Retinal pigment epithelial cell (primary cell): ENCODE results near the gene RAPGEF1.

Source experiments
- DNase-seq: peaks from one replicate; pipeline ENCODE4 v3.0.0-alpha.2; 2010; ENCODE audit warnings: low read depth
- H3K4me3 ChIP-seq: 2 replicates; pipeline ENCODE4 v1.5.1; 2011; ENCODE audit warnings: mild to moderate bottlenecking, low read length, control low read depth, moderate library complexity
- TF ChIP-seq, protein P1 (sequence below): conservative IDR thresholded peaks from 2 replicates; pipeline ENCODE4 v1.5.1; 2011; ENCODE audit warnings: low read depth, low read length, control low read depth, inconsistent platforms

Gene RAPGEF1

DNA sequence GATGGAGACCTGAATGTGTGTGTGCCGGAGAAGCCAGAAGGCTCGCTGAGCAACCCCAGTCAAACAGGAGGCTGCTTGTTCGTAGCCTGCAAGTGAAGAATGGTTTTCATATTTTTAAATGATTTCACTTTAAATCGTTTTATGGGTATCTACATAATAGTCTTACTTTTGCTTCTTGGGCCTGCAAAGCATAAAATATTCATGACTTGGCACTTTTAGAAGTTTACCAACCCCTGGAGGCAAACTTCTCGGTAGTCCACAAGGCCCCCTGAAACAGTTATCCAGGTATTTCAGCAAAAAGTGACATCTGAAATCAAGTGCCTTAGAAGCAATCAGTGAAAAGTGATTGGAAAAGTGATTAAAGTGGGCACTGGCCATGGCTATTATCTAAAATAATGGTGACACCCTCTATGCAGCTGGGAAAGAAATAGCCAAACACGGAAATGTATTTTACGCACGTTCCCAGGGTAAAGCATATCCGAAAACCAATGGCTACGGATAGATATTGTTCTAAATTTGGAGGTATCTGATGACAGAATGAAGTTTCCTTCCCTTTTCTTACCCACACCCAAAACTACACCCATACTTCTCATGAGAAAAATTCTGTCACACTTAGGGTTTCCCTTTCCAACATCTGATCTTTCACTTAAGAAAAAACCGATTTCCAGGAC lies 39.0 kb downstream of the RAPGEF1 start:
- no peak for DNase-seq

DNA sequence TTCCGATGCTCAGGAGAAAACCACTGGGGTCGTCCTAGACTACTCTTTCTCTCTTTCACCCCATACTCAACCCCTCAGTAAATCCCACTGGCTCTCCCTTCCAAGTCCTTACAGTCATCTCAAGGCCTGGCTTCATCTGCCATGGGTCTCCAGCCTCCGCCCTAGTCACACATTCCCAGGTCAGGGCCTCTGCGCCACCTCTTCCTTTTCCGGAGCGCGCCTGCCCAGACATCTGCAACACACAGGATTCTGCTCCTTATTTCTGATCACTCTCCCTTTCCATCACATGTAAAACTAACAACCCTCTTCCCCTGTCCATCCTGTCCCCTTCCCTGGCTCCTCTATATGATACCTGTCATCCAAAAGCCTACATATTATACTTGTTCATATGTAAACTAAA lies 39.8 kb downstream of the RAPGEF1 start:
- TF ChIP-seq, protein P1, sequence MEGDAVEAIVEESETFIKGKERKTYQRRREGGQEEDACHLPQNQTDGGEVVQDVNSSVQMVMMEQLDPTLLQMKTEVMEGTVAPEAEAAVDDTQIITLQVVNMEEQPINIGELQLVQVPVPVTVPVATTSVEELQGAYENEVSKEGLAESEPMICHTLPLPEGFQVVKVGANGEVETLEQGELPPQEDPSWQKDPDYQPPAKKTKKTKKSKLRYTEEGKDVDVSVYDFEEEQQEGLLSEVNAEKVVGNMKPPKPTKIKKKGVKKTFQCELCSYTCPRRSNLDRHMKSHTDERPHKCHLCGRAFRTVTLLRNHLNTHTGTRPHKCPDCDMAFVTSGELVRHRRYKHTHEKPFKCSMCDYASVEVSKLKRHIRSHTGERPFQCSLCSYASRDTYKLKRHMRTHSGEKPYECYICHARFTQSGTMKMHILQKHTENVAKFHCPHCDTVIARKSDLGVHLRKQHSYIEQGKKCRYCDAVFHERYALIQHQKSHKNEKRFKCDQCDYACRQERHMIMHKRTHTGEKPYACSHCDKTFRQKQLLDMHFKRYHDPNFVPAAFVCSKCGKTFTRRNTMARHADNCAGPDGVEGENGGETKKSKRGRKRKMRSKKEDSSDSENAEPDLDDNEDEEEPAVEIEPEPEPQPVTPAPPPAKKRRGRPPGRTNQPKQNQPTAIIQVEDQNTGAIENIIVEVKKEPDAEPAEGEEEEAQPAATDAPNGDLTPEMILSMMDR = no peak
- no peak for DNase-seq
- H3K4me3 ChIP-seq = no peak overlapping the region

More for the DNA sequence above, 39.0 kb downstream of the RAPGEF1 start:
- TF ChIP-seq, protein P1 = no peak
- H3K4me3 ChIP-seq = no peak overlapping the region

DNA sequence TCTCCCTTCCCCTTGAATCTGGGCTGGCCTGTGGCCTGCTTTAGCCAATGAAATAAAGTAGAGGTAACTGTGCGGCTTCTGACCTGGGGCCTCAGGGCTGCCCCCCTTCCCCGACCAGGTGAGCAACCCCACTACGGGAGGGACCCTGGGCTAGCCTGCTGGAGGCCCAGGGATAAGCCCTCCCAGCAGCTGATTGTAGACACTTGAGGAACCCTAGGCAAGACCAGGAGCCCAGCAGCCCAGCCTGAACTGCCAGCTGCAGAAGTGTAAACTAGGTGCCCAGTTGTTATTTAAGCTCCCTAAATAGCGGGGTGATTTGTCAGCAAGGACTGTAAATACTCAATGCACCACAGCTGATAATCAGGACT lies 41.3 kb downstream of the RAPGEF1 start:
- DNase-seq = no peak
- TF ChIP-seq, protein P1 = no peak
- no peak overlapping the region for H3K4me3 ChIP-seq

DNA sequence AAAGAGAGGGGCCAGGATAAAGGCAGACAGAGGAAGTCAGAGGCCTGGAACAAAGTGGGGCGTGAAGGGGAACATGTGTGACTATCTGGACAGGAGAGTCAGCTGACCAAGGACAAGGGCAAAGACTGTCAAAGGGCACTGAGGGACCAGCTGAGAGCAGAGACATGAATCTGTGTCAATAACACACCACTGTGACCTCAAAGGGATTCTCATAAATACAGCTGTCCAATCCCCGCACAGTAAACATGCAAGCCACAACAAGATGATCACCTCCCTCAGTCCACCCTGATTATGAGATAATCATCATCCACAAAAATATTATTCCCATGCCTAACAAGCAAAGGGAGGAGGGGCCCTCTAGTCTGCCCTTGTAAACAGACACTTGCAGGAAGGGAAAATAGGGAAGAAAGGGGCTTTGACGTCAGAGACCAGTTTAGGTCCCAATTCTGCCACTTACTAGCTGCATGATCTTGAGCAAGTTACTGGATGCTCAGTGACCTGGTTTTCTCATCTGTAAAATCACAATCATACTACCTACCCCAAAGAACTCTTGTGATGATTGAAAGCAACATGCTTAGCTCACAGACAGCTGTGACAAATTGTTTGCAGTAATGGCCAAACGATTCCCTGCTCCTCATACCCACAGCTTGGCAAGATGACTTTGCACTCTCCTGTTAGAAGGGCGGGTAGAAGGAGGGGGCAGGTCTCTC lies 41.8 kb downstream of the RAPGEF1 start:
- TF ChIP-seq, protein P1 = no peak
- DNase-seq = no peak
- H3K4me3 ChIP-seq = no peak overlapping the region

DNA sequence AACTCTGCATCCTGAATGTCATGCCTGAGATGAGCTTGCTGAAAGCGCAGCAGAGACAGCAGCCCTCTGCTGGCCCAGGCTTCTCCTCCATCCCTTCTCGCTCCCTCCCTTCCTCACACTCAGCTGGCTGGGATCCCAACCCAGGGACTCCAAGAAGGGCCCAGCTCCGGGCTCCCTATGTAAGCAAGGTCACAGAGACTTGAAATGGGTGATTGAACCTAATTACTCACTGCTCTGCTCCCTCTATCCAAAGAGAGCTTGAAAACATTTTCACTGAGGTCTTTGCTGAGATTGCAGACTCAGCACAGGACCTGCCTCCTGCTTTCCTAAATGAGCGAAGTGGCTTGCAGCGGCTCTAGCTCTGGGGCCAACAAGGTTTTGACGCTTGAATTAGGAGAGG lies 42.8 kb downstream of the RAPGEF1 start:
- TF ChIP-seq, protein P1 = peak; percentile 31
- no peak overlapping the region for H3K4me3 ChIP-seq
- DNase-seq = no peak

DNA sequence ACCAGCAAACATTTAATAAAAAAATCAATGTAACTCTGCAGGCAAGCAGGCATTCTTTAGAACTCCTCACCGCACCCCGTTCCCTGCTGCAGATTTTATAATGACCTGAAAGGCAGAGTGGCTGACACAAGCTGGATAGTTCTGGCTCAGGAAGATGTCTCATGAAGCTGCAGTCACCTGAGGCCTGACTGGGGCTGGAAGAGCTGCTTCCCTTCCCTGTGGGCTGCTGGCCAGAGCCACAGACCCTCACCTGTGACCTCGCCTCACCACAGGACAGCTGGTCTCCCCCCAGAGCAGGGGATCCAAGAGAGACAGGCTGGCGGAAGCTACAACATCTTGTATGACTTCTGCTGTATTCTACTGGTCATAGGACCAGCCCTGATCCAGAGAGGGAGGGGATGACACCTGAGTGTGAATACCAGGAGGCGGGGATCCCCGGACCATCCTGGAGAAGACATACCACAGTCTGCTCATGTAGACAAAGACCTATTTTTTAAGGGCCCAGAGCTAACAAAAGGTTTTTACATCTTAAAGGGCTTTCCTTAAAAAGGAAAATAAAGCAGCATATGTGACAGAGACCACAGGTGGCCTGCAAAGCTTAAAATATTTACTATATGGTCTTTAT lies 43.9 kb downstream of the RAPGEF1 start:
- DNase-seq = no peak
- TF ChIP-seq, protein P1 = no peak
- no peak overlapping the region for H3K4me3 ChIP-seq
